Measurements from ENCODE around the gene KRT86.

The KRT86 gene

GRCh38 chr12:52327830-52328500 lies 53.5 kb downstream of the KRT86 start:
- Histone ChIP-seq H3K4me3 (ENCODE audit: low read length) (no peak overlapping the region), H3K9ac (ENCODE audit: low read depth, low read length) (no peak overlapping the region), H3K36me3 (ENCODE audit: insufficient read depth, low read depth, low read length) (no peaks in the 10 kb centered on the region), H3K27me3 (ENCODE audit: insufficient read depth, low read length) (no peaks in the 10 kb centered on the region; the same call in 1 of the 2 replicates), H3K9me3 (ENCODE audit: insufficient read depth, low read depth, low read length) (no peaks in the 10 kb centered on the region), H3K4me1 (ENCODE audit: insufficient read depth, low read length) (no peaks in the 10 kb centered on the region), H3K27ac (ENCODE audit: low read length) (no peak overlapping the region)

- Histone ChIP-seq H3K36me3 (ENCODE audit: insufficient read depth, low read depth, low read length) (no peaks in the 10 kb centered on the region), H3K4me3 (ENCODE audit: low read length) (no peak overlapping the region), H3K9ac (ENCODE audit: low read depth, low read length) (no peak overlapping the region), H3K9me3 (ENCODE audit: insufficient read depth, low read depth, low read length) (no peaks in the 10 kb centered on the region), H3K4me1 (ENCODE audit: insufficient read depth, low read length) (no peaks in the 10 kb centered on the region; the same call in 1 of the 2 replicates), H3K27ac (ENCODE audit: low read length) (no peak overlapping the region), H3K27me3 (ENCODE audit: insufficient read depth, low read length) (no peaks in the 10 kb centered on the region; the same call in 1 of the 2 replicates)
Measured at GRCh38 chr12:52331039-52331438, 56.6 kb downstream of the KRT86 start.

GRCh38 chr12:52331833-52332232 lies 57.4 kb downstream of the KRT86 start:
- H3K27me3 ChIP-seq (ENCODE audit: insufficient read depth, low read length) = no peaks in the 10 kb centered on the region; the same call in 1 of the 2 replicates
- H3K4me3 ChIP-seq (ENCODE audit: low read length) = no peak overlapping the region
- no peak overlapping the region for H3K9ac ChIP-seq (ENCODE audit: low read depth, low read length)
- no peak overlapping the region for H3K27ac ChIP-seq (ENCODE audit: low read length)
- H3K36me3 ChIP-seq (ENCODE audit: insufficient read depth, low read depth, low read length) = no peaks in the 10 kb centered on the region
- no peaks in the 10 kb centered on the region for H3K9me3 ChIP-seq (ENCODE audit: insufficient read depth, low read depth, low read length)
- H3K4me1 ChIP-seq (ENCODE audit: insufficient read depth, low read length) = no peaks in the 10 kb centered on the region; the same call in 1 of the 2 replicates

GRCh38 chr12:52332381-52332780 lies 57.9 kb downstream of the KRT86 start:
- H3K27me3 ChIP-seq (ENCODE audit: insufficient read depth, low read length) = no peaks in the 10 kb centered on the region; the same call in 1 of the 2 replicates
- H3K4me1 ChIP-seq (ENCODE audit: insufficient read depth, low read length) = no peaks in the 10 kb centered on the region; the same call in 1 of the 2 replicates
- H3K36me3 ChIP-seq (ENCODE audit: insufficient read depth, low read depth, low read length) = no peaks in the 10 kb centered on the region
- H3K9me3 ChIP-seq (ENCODE audit: insufficient read depth, low read depth, low read length) = no peaks in the 10 kb centered on the region
- H3K4me3 ChIP-seq (ENCODE audit: low read length) = no peak overlapping the region
- H3K27ac ChIP-seq (ENCODE audit: low read length) = no peak overlapping the region
- no peak overlapping the region for H3K9ac ChIP-seq (ENCODE audit: low read depth, low read length)

GRCh38 chr12:52333321-52333720 lies 58.9 kb downstream of the KRT86 start:
- no peak overlapping the region for H3K9ac ChIP-seq (ENCODE audit: low read depth, low read length)
- no peaks in the 10 kb centered on the region; the same call in 1 of the 2 replicates for H3K4me1 ChIP-seq (ENCODE audit: insufficient read depth, low read length)
- H3K9me3 ChIP-seq (ENCODE audit: insufficient read depth, low read depth, low read length) = no peaks in the 10 kb centered on the region
- no peak overlapping the region for H3K4me3 ChIP-seq (ENCODE audit: low read length)
- no peaks in the 10 kb centered on the region; the same call in 1 of the 2 replicates for H3K27me3 ChIP-seq (ENCODE audit: insufficient read depth, low read length)
- no peak overlapping the region for H3K27ac ChIP-seq (ENCODE audit: low read length)
- no peaks in the 10 kb centered on the region for H3K36me3 ChIP-seq (ENCODE audit: insufficient read depth, low read depth, low read length)

- Histone ChIP-seq H3K27ac (ENCODE audit: low read length) (no peak overlapping the region), H3K9ac (ENCODE audit: low read depth, low read length) (no peak overlapping the region), H3K36me3 (ENCODE audit: insufficient read depth, low read depth, low read length) (no peaks in the 10 kb centered on the region), H3K9me3 (ENCODE audit: insufficient read depth, low read depth, low read length) (no peaks in the 10 kb centered on the region), H3K4me3 (ENCODE audit: low read length) (no peak overlapping the region), H3K27me3 (ENCODE audit: insufficient read depth, low read length) (no peaks in the 10 kb centered on the region), H3K4me1 (ENCODE audit: insufficient read depth, low read length) (no peaks in the 10 kb centered on the region; the same call in 1 of the 2 replicates)
Measured at GRCh38 chr12:52334185-52334584, 59.7 kb downstream of the KRT86 start.

- Histone ChIP-seq H3K36me3 (ENCODE audit: insufficient read depth, low read depth, low read length) (no peaks in the 10 kb centered on the region), H3K4me1 (ENCODE audit: insufficient read depth, low read length) (no peaks in the 10 kb centered on the region; the same call in 1 of the 2 replicates), H3K9me3 (ENCODE audit: insufficient read depth, low read depth, low read length) (no peaks in the 10 kb centered on the region), H3K27me3 (ENCODE audit: insufficient read depth, low read length) (no peaks in the 10 kb centered on the region), H3K9ac (ENCODE audit: low read depth, low read length) (no peak overlapping the region), H3K4me3 (ENCODE audit: low read length) (no peak overlapping the region), H3K27ac (ENCODE audit: low read length) (no peak overlapping the region)
Measured at GRCh38 chr12:52335598-52336262, 61.3 kb downstream of the KRT86 start.

GRCh38 chr12:52336641-52337040 lies 62.2 kb downstream of the KRT86 start:
- Histone ChIP-seq H3K9ac (ENCODE audit: low read depth, low read length) (no peak overlapping the region), H3K27me3 (ENCODE audit: insufficient read depth, low read length) (no peaks in the 10 kb centered on the region), H3K4me1 (ENCODE audit: insufficient read depth, low read length) (no peaks in the 10 kb centered on the region; the same call in 1 of the 2 replicates), H3K9me3 (ENCODE audit: insufficient read depth, low read depth, low read length) (no peaks in the 10 kb centered on the region), H3K4me3 (ENCODE audit: low read length) (no peak overlapping the region), H3K36me3 (ENCODE audit: insufficient read depth, low read depth, low read length) (no peaks in the 10 kb centered on the region), H3K27ac (ENCODE audit: low read length) (no peak overlapping the region)

- Histone ChIP-seq H3K4me3 (ENCODE audit: low read length) (no peak overlapping the region), H3K27me3 (ENCODE audit: insufficient read depth, low read length) (no peaks in the 10 kb centered on the region), H3K27ac (ENCODE audit: low read length) (no peak overlapping the region), H3K36me3 (ENCODE audit: insufficient read depth, low read depth, low read length) (no peaks in the 10 kb centered on the region), H3K9me3 (ENCODE audit: insufficient read depth, low read depth, low read length) (no peaks in the 10 kb centered on the region), H3K4me1 (ENCODE audit: insufficient read depth, low read length) (no peaks in the 10 kb centered on the region; the same call in 1 of the 2 replicates), H3K9ac (ENCODE audit: low read depth, low read length) (no peak overlapping the region)
Measured at GRCh38 chr12:52337054-52337453, 62.6 kb downstream of the KRT86 start.

- Histone ChIP-seq H3K9me3 (ENCODE audit: insufficient read depth, low read depth, low read length) (no peaks in the 10 kb centered on the region), H3K27ac (ENCODE audit: low read length) (no peak overlapping the region), H3K4me3 (ENCODE audit: low read length) (no peak overlapping the region), H3K27me3 (ENCODE audit: insufficient read depth, low read length) (no peaks in the 10 kb centered on the region; the same call in 1 of the 2 replicates), H3K36me3 (ENCODE audit: insufficient read depth, low read depth, low read length) (no peaks in the 10 kb centered on the region), H3K4me1 (ENCODE audit: insufficient read depth, low read length) (no peaks in the 10 kb centered on the region; the same call in 1 of the 2 replicates), H3K9ac (ENCODE audit: low read depth, low read length) (no peak overlapping the region)
Measured at GRCh38 chr12:52338241-52338960, 64.0 kb downstream of the KRT86 start.

GRCh38 chr12:52341066-52341580 lies 66.7 kb downstream of the KRT86 start:
- H3K9me3 ChIP-seq (ENCODE audit: insufficient read depth, low read depth, low read length) = no peaks in the 10 kb centered on the region; the same call in 1 of the 2 replicates
- H3K4me3 ChIP-seq (ENCODE audit: low read length) = no peak overlapping the region
- no peaks in the 10 kb centered on the region; the same call in 1 of the 2 replicates for H3K4me1 ChIP-seq (ENCODE audit: insufficient read depth, low read length)
- H3K36me3 ChIP-seq (ENCODE audit: insufficient read depth, low read depth, low read length) = no peaks in the 10 kb centered on the region
- H3K27ac ChIP-seq (ENCODE audit: low read length) = no peak overlapping the region
- H3K9ac ChIP-seq (ENCODE audit: low read depth, low read length) = no peak overlapping the region
- H3K27me3 ChIP-seq (ENCODE audit: insufficient read depth, low read length) = no peaks in the 10 kb centered on the region; the same call in 1 of the 2 replicates

All from iPS-20b (cell line).